ENCODE results near the gene USP33. TPM values are rescaled to one million over a fixed set of nuclear protein-coding genes. Genes with fewer than 3 reads are reported as not detected.
"Not testable (repeated sequence)": the region's sequence is repeated elsewhere in the genome, so short reads cannot be mapped to it uniquely, and the experiment has no call there.

The USP33 gene
- total RNA-seq, 2 experiments from 2014 or later = 45.7 to 56.6 TPM

GRCh38 chr1:77732090-77732489 is 27.6 kb downstream of the USP33 start:
- Mint-ChIP-seq H3K9me3 (ENCODE audit: insufficient read depth) (no peaks in the 10 kb centered on the region), H3K27ac (no peak overlapping the region), H3K4me3 (no peak overlapping the region), H3K36me3 (ENCODE audit: low read depth) (peaks cover 28% of the 10 kb centered on the region), H3K4me1 (ENCODE audit: low read depth) (no peaks in the 10 kb centered on the region), H3K27me3 (ENCODE audit: low read depth) (no peaks in the 10 kb centered on the region)
- DNase-seq (no peak), ATAC-seq (no peak)
- ChIA-PET CTCF (no interaction called here), POLR2A (no interaction called here)

- peaks cover 54% of the 10 kb centered on the region for H3K36me3 Mint-ChIP-seq (ENCODE audit: low read depth)
- ChIA-PET POLR2A (no interaction called here), CTCF (no interaction called here)
- H3K27me3 Mint-ChIP-seq (ENCODE audit: low read depth) = no peaks in the 10 kb centered on the region
- no peaks in the 10 kb centered on the region for H3K9me3 Mint-ChIP-seq (ENCODE audit: insufficient read depth)
- no peak for DNase-seq
- no peaks in the 10 kb centered on the region for H3K4me1 Mint-ChIP-seq (ENCODE audit: low read depth)
- H3K4me3 Mint-ChIP-seq = no peak overlapping the region
- no peak for ATAC-seq
- no peak overlapping the region for H3K27ac Mint-ChIP-seq
These were observed 33.9 kb downstream of the USP33 start for GRCh38 chr1:77725706-77726105.

- no peak for ATAC-seq
- peaks cover 52% of the 10 kb centered on the region for H3K36me3 Mint-ChIP-seq (ENCODE audit: low read depth)
- H3K4me1 Mint-ChIP-seq (ENCODE audit: low read depth) = no peaks in the 10 kb centered on the region
These were observed 41.5 kb downstream of the USP33 start for GRCh38 chr1:77718181-77718580.

GRCh38 chr1:77716065-77716464 is 43.6 kb downstream of the USP33 start:
- no peaks in the 10 kb centered on the region for H3K27me3 Mint-ChIP-seq (ENCODE audit: low read depth)
- no peaks in the 10 kb centered on the region for H3K9me3 Mint-ChIP-seq (ENCODE audit: insufficient read depth)
- no peaks in the 10 kb centered on the region for H3K4me1 Mint-ChIP-seq (ENCODE audit: low read depth)
- CTCF ChIA-PET = no interaction called here
- ATAC-seq (no peak), DNase-seq (no peak)
- H3K27ac Mint-ChIP-seq = no peak overlapping the region
- no peak overlapping the region for H3K4me3 Mint-ChIP-seq
- H3K36me3 Mint-ChIP-seq (ENCODE audit: low read depth) = peaks cover 41% of the 10 kb centered on the region
- POLR2A ChIA-PET = no interaction called here

More at GRCh38 chr1:77718181-77718580, 41.5 kb downstream of the USP33 start:
- no peak for DNase-seq
- H3K27ac Mint-ChIP-seq = no peak overlapping the region
- ChIA-PET POLR2A (no interaction called here), CTCF (no interaction called here)
- H3K4me3 Mint-ChIP-seq = no peak overlapping the region
- no peaks in the 10 kb centered on the region for H3K27me3 Mint-ChIP-seq (ENCODE audit: low read depth)
- no peaks in the 10 kb centered on the region for H3K9me3 Mint-ChIP-seq (ENCODE audit: insufficient read depth)

- no peaks in the 10 kb centered on the region for H3K9me3 Mint-ChIP-seq (ENCODE audit: insufficient read depth)
- no peak overlapping the region for H3K4me3 Mint-ChIP-seq
- no peaks in the 10 kb centered on the region for H3K27me3 Mint-ChIP-seq (ENCODE audit: low read depth)
- ChIA-PET POLR2A (no interaction called here), CTCF (no interaction called here)
- no peak overlapping the region for H3K27ac Mint-ChIP-seq
- H3K4me1 Mint-ChIP-seq (ENCODE audit: low read depth) = peaks cover 2% of the 10 kb centered on the region
- no peak for DNase-seq
- peaks cover 38% of the 10 kb centered on the region for H3K36me3 Mint-ChIP-seq (ENCODE audit: low read depth)
- no peak for ATAC-seq
These were observed 49.9 kb downstream of the USP33 start for GRCh38 chr1:77709727-77710126.

GRCh38 chr1:77706321-77706720 is 53.3 kb downstream of the USP33 start:
- Mint-ChIP-seq H3K36me3 (ENCODE audit: low read depth) (peaks cover 27% of the 10 kb centered on the region), H3K27ac (no peak overlapping the region), H3K4me3 (no peak overlapping the region), H3K27me3 (ENCODE audit: low read depth) (no peaks in the 10 kb centered on the region), H3K4me1 (ENCODE audit: low read depth) (peaks cover 2% of the 10 kb centered on the region), H3K9me3 (ENCODE audit: insufficient read depth) (no peaks in the 10 kb centered on the region)
- ATAC-seq = no peak
- ChIA-PET CTCF (no interaction called here), POLR2A (no interaction called here)
- DNase-seq = no peak

- Mint-ChIP-seq H3K27me3 (ENCODE audit: low read depth) (no peaks in the 10 kb centered on the region), H3K9me3 (ENCODE audit: insufficient read depth) (no peaks in the 10 kb centered on the region), H3K4me3 (no peak overlapping the region), H3K4me1 (ENCODE audit: low read depth) (peaks cover 2% of the 10 kb centered on the region), H3K36me3 (ENCODE audit: low read depth) (peaks cover 22% of the 10 kb centered on the region), H3K27ac (no peak overlapping the region)
- ChIA-PET CTCF (interaction anchor here (1.4 kb wide), 1 partner anchor 22 kb away, joined by 3 read pairs; no protein-coding TSS in a partner anchor), POLR2A (no interaction called here)
- DNase-seq (no peak), ATAC-seq (no peak)
These were observed 54.9 kb downstream of the USP33 start for GRCh38 chr1:77704736-77705135.

- CTCF ChIA-PET, H3K27ac Mint-ChIP-seq, ATAC-seq: not testable (repeated sequence)
These were observed 60.0 kb downstream of the USP33 start for GRCh38 chr1:77699673-77700072.

GRCh38 chr1:77697441-77697840 is 62.2 kb downstream of the USP33 start:
- H3K4me1 Mint-ChIP-seq (ENCODE audit: low read depth) = no peaks in the 10 kb centered on the region
- POLR2A ChIA-PET = no interaction called here
- CTCF ChIA-PET = no interaction called here
- H3K27ac Mint-ChIP-seq = no peak overlapping the region
- no peaks in the 10 kb centered on the region for H3K27me3 Mint-ChIP-seq (ENCODE audit: low read depth)
- H3K36me3 Mint-ChIP-seq (ENCODE audit: low read depth) = peaks cover 25% of the 10 kb centered on the region
- DNase-seq (no peak), ATAC-seq (no peak)
- H3K4me3 Mint-ChIP-seq = no peak overlapping the region
- no peaks in the 10 kb centered on the region for H3K9me3 Mint-ChIP-seq (ENCODE audit: insufficient read depth)

More at GRCh38 chr1:77699673-77700072, 60.0 kb downstream of the USP33 start:
- H3K4me1 Mint-ChIP-seq (ENCODE audit: low read depth); H3K4me3 Mint-ChIP-seq; DNase-seq; H3K9me3 Mint-ChIP-seq (ENCODE audit: insufficient read depth); H3K27me3 Mint-ChIP-seq (ENCODE audit: low read depth); POLR2A ChIA-PET: not testable (repeated sequence)
- H3K36me3 Mint-ChIP-seq (ENCODE audit: low read depth) = peaks cover 19% of the 10 kb centered on the region

GRCh38 chr1:77688939-77689338 is 70.7 kb downstream of the USP33 start:
- ChIA-PET POLR2A (interaction anchor here (0.6 kb wide), 1 partner anchor 352 kb away, joined by 3 read pairs; no protein-coding TSS in a partner anchor), CTCF (interaction anchor here (0.7 kb wide), 1 partner anchor 60 kb away, joined by 3 read pairs; no protein-coding TSS in a partner anchor)
- DNase-seq (no peak), ATAC-seq (no peak)
- H3K9me3 Mint-ChIP-seq (ENCODE audit: insufficient read depth) = no peaks in the 10 kb centered on the region
- H3K36me3 Mint-ChIP-seq (ENCODE audit: low read depth) = peaks cover 14% of the 10 kb centered on the region
- peaks cover 7% of the 10 kb centered on the region for H3K4me1 Mint-ChIP-seq (ENCODE audit: low read depth)
- no peak overlapping the region for H3K4me3 Mint-ChIP-seq
- no peak overlapping the region for H3K27ac Mint-ChIP-seq
- H3K27me3 Mint-ChIP-seq (ENCODE audit: low read depth) = no peaks in the 10 kb centered on the region

- Mint-ChIP-seq H3K4me1 (ENCODE audit: low read depth) (peaks cover 10% of the 10 kb centered on the region), H3K4me3 (no peak overlapping the region), H3K9me3 (ENCODE audit: insufficient read depth) (no peaks in the 10 kb centered on the region), H3K27ac (no peak overlapping the region), H3K27me3 (ENCODE audit: low read depth) (no peaks in the 10 kb centered on the region), H3K36me3 (ENCODE audit: low read depth) (peaks cover 10% of the 10 kb centered on the region)
- ATAC-seq (no peak), DNase-seq (no peak)
- POLR2A ChIA-PET = no interaction called here
- CTCF ChIA-PET = no interaction called here
These were observed 72.1 kb downstream of the USP33 start for GRCh38 chr1:77687519-77687906.

GRCh38 chr1:77686796-77687518 is 72.7 kb downstream of the USP33 start:
- Mint-ChIP-seq H3K27ac (no peak overlapping the region), H3K4me3 (no peak overlapping the region), H3K27me3 (ENCODE audit: low read depth) (no peaks in the 10 kb centered on the region), H3K36me3 (ENCODE audit: low read depth) (peaks cover 7% of the 10 kb centered on the region), H3K9me3 (ENCODE audit: insufficient read depth) (no peaks in the 10 kb centered on the region), H3K4me1 (ENCODE audit: low read depth) (peaks cover 10% of the 10 kb centered on the region)
- no peak for DNase-seq
- no peak for ATAC-seq
- ChIA-PET POLR2A (no interaction called here), CTCF (interaction anchor here (0.6 kb wide), 1 partner anchor 365 kb away, joined by 3 read pairs; no protein-coding TSS in a partner anchor)
